GM23248 (cell line): ENCODE measurements around the gene NME4. TPM values are rescaled to one million over a fixed set of nuclear protein-coding genes. Genes with fewer than 3 reads are reported as not detected.

ENCODE experiments used
- DNase-seq: peaks from one replicate; pipeline ENCODE4 v3.0.0-alpha.2; 2015
- H2AFZ ChIP-seq: fragments of 200-600 bp; sonication (generic); 2 replicates; pipeline ENCODE4 v1.6.1; 2016; ENCODE audit warnings: antibody characterized with exemption
- H3F3A ChIP-seq: fragments of 200-600 bp; sonication (generic); 2 replicates; pipeline ENCODE4 v1.6.1; 2016; ENCODE audit warnings: mild to moderate bottlenecking, antibody characterized with exemption, mixed run types; ENCODE audit not compliant: insufficient read depth
- H3K27ac ChIP-seq: fragments of 200-600 bp; sonication (generic); 2 replicates; pipeline ENCODE4 v1.5.1; 2016; ENCODE audit warnings: mild to moderate bottlenecking
- H3K27me3 ChIP-seq: fragments of 200-600 bp; sonication (generic); replicated peaks from 2 replicates; pipeline ENCODE4 v1.6.1; 2016; ENCODE audit warnings: mild to moderate bottlenecking; ENCODE audit not compliant: insufficient read depth
- H3K36me3 ChIP-seq: fragments of 200-600 bp; sonication (generic); 2 replicates; pipeline ENCODE4 v1.6.1; 2016; ENCODE audit warnings: low read depth, mild to moderate bottlenecking
- H3K4me1 ChIP-seq: fragments of 200-600 bp; sonication (generic); 2 replicates; pipeline ENCODE4 v1.6.1; 2016; ENCODE audit warnings: mild to moderate bottlenecking; ENCODE audit not compliant: insufficient read depth
- H3K4me2 ChIP-seq: fragments of 200-600 bp; sonication (generic); one replicate; pipeline ENCODE4 v1.6.1; 2016; ENCODE audit warnings: mild to moderate bottlenecking; ENCODE audit not compliant: unreplicated experiment
- H3K4me3 ChIP-seq: fragments of 200-600 bp; sonication (generic); 2 replicates; pipeline ENCODE4 v1.5.1; 2016; ENCODE audit warnings: mild to moderate bottlenecking
- H3K79me2 ChIP-seq: fragments of 200-600 bp; sonication (generic); 2 replicates; pipeline ENCODE4 v1.6.1; 2016; ENCODE audit warnings: mild to moderate bottlenecking; ENCODE audit not compliant: insufficient read depth
- H3K9ac ChIP-seq: fragments of 200-600 bp; sonication (generic); 2 replicates; pipeline ENCODE4 v1.6.1; 2016; ENCODE audit warnings: mild to moderate bottlenecking
- H3K9me2 ChIP-seq: fragments of 200-600 bp; sonication (generic); 2 replicates; pipeline ENCODE4 v1.6.1; 2016; ENCODE audit warnings: mixed run types, mild to moderate bottlenecking, moderate library complexity; ENCODE audit not compliant: insufficient read depth
- H3K9me3 ChIP-seq: fragments of 200-600 bp; sonication (generic); one replicate; pipeline ENCODE4 v1.6.1; 2017; ENCODE audit warnings: low read depth
- H4K20me1 ChIP-seq: fragments of 200-600 bp; sonication (generic); 2 replicates; pipeline ENCODE4 v1.6.0; 2016; ENCODE audit not compliant: insufficient read depth
- EZH2 ChIP-seq: fragments of 200-600 bp; sonication (generic); IDR thresholded peaks from 2 replicates; pipeline ENCODE4 v1.6.1; 2018; ENCODE audit warnings: antibody characterized with exemption, mild to moderate bottlenecking; ENCODE audit not compliant: insufficient read depth, poor library complexity, severe bottlenecking
- EZH2phosphoT487 ChIP-seq: fragments of 200-600 bp; sonication (generic); IDR thresholded peaks from 2 replicates; pipeline ENCODE4 v1.6.1; 2018; ENCODE audit warnings: antibody characterized with exemption, moderate library complexity, mild to moderate bottlenecking, low read depth; ENCODE audit not compliant: insufficient read depth
- WGBS, 2 experiments: methylation state at CpG; one replicate each; pipeline ENCODE4 v1.1.6; 2015 to 2017; ENCODE audit warnings: low lambda C conversion rate in 2 of 2, low coverage in 1 of 2; ENCODE audit errors: missing lambda C conversion rate in 2 of 2; 5-methylcytosine and 5-hydroxymethylcytosine counted together
- in situ Hi-C: fragments of 300-500 bp; cut with MboI; formaldehyde crosslinking; loops from 2 replicates; pipeline ENCODE4 v1.15.0; 2020
- polyA plus RNA-seq: library from polyadenylated mRNA; unstranded; fragments of >200 nt; fragmentation: Nextera tagmentation; extraction: Ambion mirVana; gene quantifications from 2 replicates; pipeline ENCODE4 v1.2.1, GENCODE V29; 2016
- total RNA-seq: library from RNA; depleted of rRNA; stranded (reverse); fragments of >200 nt; shearing (Covaris generic); gene quantifications from 2 replicates; pipeline ENCODE4 v1.2.3, GENCODE V29; 2014

NME4 gene
- total and polyA plus RNA-seq, 2 experiments from 2014 or later, result 175 to 283 TPM

- Histone ChIP-seq H3K4me3 (peak overlapping the region; percentile 64), H3K36me3 (no peaks in the 10 kb centered on the region), H3K9me3 (no peaks in the 10 kb centered on the region), H3K27ac (peak overlapping the region; percentile 65), H4K20me1 (no peaks in the 10 kb centered on the region), H3K4me1 (peaks cover 9% of the 10 kb centered on the region; the same call in 1 of the 2 replicates), H3K9me2 (no peaks in the 10 kb centered on the region), H3F3A (peaks cover 14% of the 10 kb centered on the region), H3K27me3 (no peaks in the 10 kb centered on the region), H3K9ac (peak overlapping the region; percentile 75), H3K79me2 (peaks cover 26% of the 10 kb centered on the region), H2AFZ (no peak overlapping the region), H3K4me2 (peak overlapping the region; percentile 90)
- in situ Hi-C loops, result no loop called here
- TF ChIP-seq EZH2 (no peak), EZH2phosphoT487 (no peak)
- DNase-seq, result peak; percentile 92
- WGBS, 2 experiments, result 17 to 30% methylated on average over 18 to 29 of the region's 29 CpGs
Measured at GRCh38 chr16:397736-398332, 835 bp downstream of the NME4 start.

GRCh38 chr16:398561-399339 lies 1.8 kb downstream of the NME4 start:
- H3K4me2 ChIP-seq, result no peak overlapping the region
- no peak for DNase-seq
- TF ChIP-seq EZH2, result no peak
- TF ChIP-seq EZH2phosphoT487, result no peak
- no peak overlapping the region for H3K4me3 ChIP-seq
- no peak overlapping the region for H2AFZ ChIP-seq
- 89 to 91% methylated on average over 10 to 24 of the region's 24 CpGs for WGBS, 2 experiments
- peak overlapping the region; percentile 65; the same call in 1 of the 2 replicates for H3K27ac ChIP-seq
- in situ Hi-C loops, result no loop called here
- no peak overlapping the region for H3K9ac ChIP-seq
- no peaks in the 10 kb centered on the region for H3K9me3 ChIP-seq
- no peaks in the 10 kb centered on the region for H4K20me1 ChIP-seq
- H3K9me2 ChIP-seq, result no peaks in the 10 kb centered on the region
- no peaks in the 10 kb centered on the region for H3K27me3 ChIP-seq
- H3K4me1 ChIP-seq, result peaks cover 9% of the 10 kb centered on the region; the same call in 1 of the 2 replicates
- H3F3A ChIP-seq, result peaks cover 14% of the 10 kb centered on the region
- no peaks in the 10 kb centered on the region for H3K36me3 ChIP-seq
- H3K79me2 ChIP-seq, result peaks cover 30% of the 10 kb centered on the region

DNA sequence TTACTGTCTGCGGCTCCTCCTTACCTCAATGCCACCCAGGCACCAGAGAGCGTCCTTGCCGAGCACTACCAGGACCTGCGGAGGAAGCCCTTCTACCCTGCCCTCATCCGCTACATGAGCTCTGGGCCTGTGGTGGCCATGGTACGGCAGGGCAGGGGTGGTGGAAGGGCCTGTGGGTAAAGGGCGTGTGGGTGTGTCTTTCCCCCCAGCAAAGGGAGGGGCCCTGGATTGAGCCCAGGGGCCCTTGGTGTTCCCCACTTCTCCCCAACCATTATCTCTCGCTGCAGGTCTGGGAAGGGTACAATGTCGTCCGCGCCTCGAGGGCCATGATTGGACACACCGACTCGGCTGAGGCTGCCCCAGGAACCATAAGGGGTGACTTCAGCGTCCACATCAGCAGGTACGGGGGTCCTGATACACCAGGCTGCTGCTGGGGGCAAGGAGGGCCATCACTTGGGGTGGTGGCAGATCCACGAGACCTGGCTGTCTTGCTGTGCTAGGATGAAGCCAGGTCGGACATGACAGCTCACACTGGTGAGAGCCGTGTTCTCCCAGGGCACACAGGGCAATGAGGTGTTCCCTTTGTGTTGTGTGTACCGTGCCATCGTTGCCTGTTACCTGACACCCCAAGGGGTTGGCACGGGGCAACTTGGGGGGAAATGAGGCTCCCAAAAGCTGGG lies 2.5 kb downstream of the NME4 start:
- peaks cover 14% of the 10 kb centered on the region for H3F3A ChIP-seq
- H3K27me3 ChIP-seq, result no peaks in the 10 kb centered on the region
- no peak overlapping the region for H2AFZ ChIP-seq
- H3K79me2 ChIP-seq, result peaks cover 30% of the 10 kb centered on the region
- no peak overlapping the region for H3K9ac ChIP-seq
- H3K4me2 ChIP-seq, result no peak overlapping the region
- no peaks in the 10 kb centered on the region for H4K20me1 ChIP-seq
- 96 to 98% methylated on average over 21 to 22 of the region's 22 CpGs for WGBS, 2 experiments
- no peak overlapping the region for H3K4me3 ChIP-seq
- no peak for DNase-seq
- no peak overlapping the region for H3K27ac ChIP-seq
- in situ Hi-C loops, result no loop called here
- TF ChIP-seq EZH2phosphoT487 (no peak), EZH2 (no peak)
- no peaks in the 10 kb centered on the region for H3K9me2 ChIP-seq
- H3K4me1 ChIP-seq, result peaks cover 9% of the 10 kb centered on the region; the same call in 1 of the 2 replicates
- H3K9me3 ChIP-seq, result no peaks in the 10 kb centered on the region
- H3K36me3 ChIP-seq, result no peaks in the 10 kb centered on the region

DNA sequence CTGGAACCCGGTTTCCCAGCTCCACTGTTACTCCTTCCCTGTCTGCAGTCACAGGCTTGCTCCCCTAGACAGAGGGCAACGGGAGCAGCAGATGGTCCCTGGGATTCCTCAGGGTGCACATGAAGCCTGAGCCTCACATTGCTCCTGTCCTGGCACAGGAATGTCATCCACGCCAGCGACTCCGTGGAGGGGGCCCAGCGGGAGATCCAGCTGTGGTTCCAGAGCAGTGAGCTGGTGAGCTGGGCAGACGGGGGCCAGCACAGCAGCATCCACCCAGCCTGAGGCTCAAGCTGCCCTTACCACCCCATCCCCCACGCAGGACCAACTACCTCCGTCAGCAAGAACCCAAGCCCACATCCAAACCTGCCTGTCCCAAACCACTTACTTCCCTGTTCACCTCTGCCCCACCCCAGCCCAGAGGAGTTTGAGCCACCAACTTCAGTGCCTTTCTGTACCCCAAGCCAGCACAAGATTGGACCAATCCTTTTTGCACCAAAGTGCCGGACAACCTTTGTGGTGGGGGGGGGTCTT lies 3.1 kb downstream of the NME4 start:
- no peak for TF ChIP-seq EZH2phosphoT487
- no peak for TF ChIP-seq EZH2

More for the DNA sequence above, 3.1 kb downstream of the NME4 start:
- H3K4me2 ChIP-seq, result peak overlapping the region; percentile 90
- no peaks in the 10 kb centered on the region for H3K27me3 ChIP-seq
- DNase-seq, result no peak
- peaks cover 9% of the 10 kb centered on the region; the same call in 1 of the 2 replicates for H3K4me1 ChIP-seq
- no peaks in the 10 kb centered on the region for H4K20me1 ChIP-seq
- peaks cover 14% of the 10 kb centered on the region for H3F3A ChIP-seq
- in situ Hi-C loops, result no loop called here
- peak overlapping the region; percentile 68 for H3K27ac ChIP-seq
- peak overlapping the region; percentile 84 for H3K4me3 ChIP-seq
- H3K9me2 ChIP-seq, result no peaks in the 10 kb centered on the region
- H3K36me3 ChIP-seq, result no peaks in the 10 kb centered on the region
- H3K79me2 ChIP-seq, result peaks cover 30% of the 10 kb centered on the region
- H3K9ac ChIP-seq, result peak overlapping the region; percentile 91
- no peaks in the 10 kb centered on the region for H3K9me3 ChIP-seq
- H2AFZ ChIP-seq, result peak overlapping the region; percentile 69; the same call in 1 of the 2 replicates
- 86% methylated on average over 10 of the region's 10 CpGs for WGBS, 2 experiments
